ENCODE data around the gene BANK1. TPM values are rescaled to one million over a fixed set of nuclear protein-coding genes. Genes with fewer than 3 reads are reported as not detected.
A peak's percentile ranks its signal among the peaks of the same experiment; 100 is the strongest.

BANK1 gene
- total and polyA plus RNA-seq, 12 donors: 1.5 to 10.3 (median 5.1) TPM

- Histone ChIP-seq H3K4me1 (replicated peaks in 1 of 2) (no peaks in the 10 kb centered on the region), H3K36me3 (replicated peaks in 1 of 2) (no peaks in the 10 kb centered on the region), H3K9me3 (replicated peaks in 1 of 3) (no peaks in the 10 kb centered on the region), H3K27me3 (no peaks in the 10 kb centered on the region), H3K27ac (no peak overlapping the region), H3K4me3 (no peak overlapping the region)
- intact Hi-C loops (cut with DNase I): no loop called here
- TF ChIP-seq CTCF (IDR thresholded peaks at IDR 0.05) (no peak), POLR2A (IDR thresholded peaks at IDR 0.05) (no peak)
- DNase-seq: no peak
- 71 to 76% (median 73%) methylated on average over 7 of the region's 7 CpGs for WGBS, 4 donors
Observed at GRCh38 chr4:102042871-102043802, 252.6 kb downstream of the BANK1 start.

- H3K36me3 ChIP-seq (replicated peaks in 1 of 2): no peaks in the 10 kb centered on the region
- DNase-seq: no peak
- H3K4me1 ChIP-seq (replicated peaks in 1 of 2): no peaks in the 10 kb centered on the region
- H3K4me3 ChIP-seq: no peak overlapping the region
- H3K27ac ChIP-seq: no peak overlapping the region
- intact Hi-C loops (cut with DNase I): no loop called here
- no peaks in the 10 kb centered on the region for H3K27me3 ChIP-seq
- WGBS, 4 donors: 57 to 69% (median 59%) methylated on average over 2 of the region's 2 CpGs
- TF ChIP-seq POLR2A (IDR thresholded peaks at IDR 0.05) (no peak), CTCF (IDR thresholded peaks at IDR 0.05) (no peak)
- H3K9me3 ChIP-seq (replicated peaks in 1 of 3): no peaks in the 10 kb centered on the region
Observed at GRCh38 chr4:102047616-102048015, 257.1 kb downstream of the BANK1 start.

- Histone ChIP-seq H3K4me1 (replicated peaks in 1 of 2) (no peaks in the 10 kb centered on the region), H3K27me3 (no peaks in the 10 kb centered on the region), H3K36me3 (replicated peaks in 1 of 2) (no peaks in the 10 kb centered on the region), H3K9me3 (replicated peaks in 1 of 3) (no peaks in the 10 kb centered on the region), H3K4me3 (no peak overlapping the region), H3K27ac (no peak overlapping the region)
- intact Hi-C loops (cut with DNase I): no loop called here
- peak in 1 of 6 experiments; percentile 11 for TF ChIP-seq CTCF (IDR thresholded peaks at IDR 0.05)
- TF ChIP-seq POLR2A (IDR thresholded peaks at IDR 0.05): no peak
- DNase-seq: no peak
Observed at GRCh38 chr4:102055805-102056204, 265.3 kb downstream of the BANK1 start.

GRCh38 chr4:102057122-102057521, 266.6 kb downstream of the BANK1 start:
- Histone ChIP-seq H3K27me3 (no peaks in the 10 kb centered on the region), H3K36me3 (replicated peaks in 1 of 2) (no peaks in the 10 kb centered on the region), H3K9me3 (replicated peaks in 1 of 3) (no peaks in the 10 kb centered on the region), H3K27ac (no peak overlapping the region), H3K4me3 (no peak overlapping the region), H3K4me1 (replicated peaks in 1 of 2) (no peaks in the 10 kb centered on the region)
- 85 to 96% (median 90%) methylated on average over 4 of the region's 4 CpGs for WGBS, 4 donors
- DNase-seq: no peak
- intact Hi-C loops (cut with DNase I): no loop called here
- TF ChIP-seq CTCF (IDR thresholded peaks at IDR 0.05) (no peak), POLR2A (IDR thresholded peaks at IDR 0.05) (no peak)
